GM18907 (cell line): ENCODE data around the gene SI.
"Not testable (repeated sequence)": the region's sequence is repeated elsewhere in the genome, so short reads cannot be mapped to it uniquely, and the experiment has no call there.

Experiments
- ATAC-seq: cut with Tn5 transposase; IDR thresholded peaks from one replicate; pipeline ENCODE4 v1.9.1; 2021; ENCODE audit warnings: mild to moderate bottlenecking, moderate library complexity; ENCODE audit not compliant: unreplicated experiment

SI gene

GRCh38 chr3:165078293-165078692, at the start of gene SI:
Gene SI (minus strand): TSS chr3:165078496. CDS start chr3:165076012, 2,484 bp downstream.
- ATAC-seq, result no peak

- ATAC-seq, result no peak
Observed at GRCh38 chr3:165125836-165126235, 47.5 kb upstream of the SI start.

GRCh38 chr3:165111401-165111800, 33.1 kb upstream of the SI start:
- no peak for ATAC-seq

GRCh38 chr3:165103616-165104015, 25.3 kb upstream of the SI start:
- ATAC-seq, result no peak

- ATAC-seq, result no peak
Observed at GRCh38 chr3:165082650-165083049, 4.4 kb upstream of the SI start.

- no peak for ATAC-seq
Observed at GRCh38 chr3:165081183-165081582, 2.9 kb upstream of the SI start.

GRCh38 chr3:165075695-165076094, 2.6 kb downstream of the SI start:
- no peak for ATAC-seq

GRCh38 chr3:165070682-165071081, 7.6 kb downstream of the SI start:
- no peak for ATAC-seq

- no peak for ATAC-seq
Observed at GRCh38 chr3:165056510-165056909, 21.8 kb downstream of the SI start.

GRCh38 chr3:165040186-165040585, 38.1 kb downstream of the SI start:
- no peak for ATAC-seq

GRCh38 chr3:165011557-165011956, 66.7 kb downstream of the SI start:
- no peak for ATAC-seq

- no peak for ATAC-seq
Observed at GRCh38 chr3:164984947-164985346, 93.3 kb downstream of the SI start.

GRCh38 chr3:164962610-164963009, 115.7 kb downstream of the SI start:
- ATAC-seq, result no peak

GRCh38 chr3:164952966-164953365, 125.3 kb downstream of the SI start:
- no peak for ATAC-seq

- ATAC-seq, result not testable (repeated sequence)
Observed at GRCh38 chr3:164951403-164951802, 126.9 kb downstream of the SI start.

GRCh38 chr3:164940745-164941144, 137.6 kb downstream of the SI start:
- ATAC-seq, result no peak

GRCh38 chr3:164929642-164930041, 148.7 kb downstream of the SI start:
- ATAC-seq, result no peak
